ENCODE data around the gene BMAL1. TPM values are rescaled to one million over a fixed set of nuclear protein-coding genes. Genes with fewer than 3 reads are reported as not detected.
A peak's percentile ranks its signal among the peaks of the same experiment; 100 is the strongest.

Gene BMAL1
- total RNA-seq, 2 donors from 2014 or later, result 61.4 to 82.1 TPM

GRCh38 chr11:13358596-13359270, 81.1 kb downstream of the BMAL1 start:
- Mint-ChIP-seq H3K4me3 (no peak overlapping the region), H3K4me1 (ENCODE audit: low read depth in 2 of 2) (peaks cover 0 to 5% of the 10 kb centered on the region in 2 donors), H3K27me3 (no peaks in the 10 kb centered on the region), H3K36me3 (no peaks in the 10 kb centered on the region), H3K27ac (no peak overlapping the region), H3K9me3 (no peaks in the 10 kb centered on the region)
- ATAC-seq (no peak), DNase-seq (ENCODE audit: low spot score) (no peak)

- Mint-ChIP-seq H3K9me3 (no peaks in the 10 kb centered on the region), H3K4me1 (ENCODE audit: low read depth in 2 of 2) (peaks cover 0 to 3% of the 10 kb centered on the region in 2 donors), H3K27ac (no peak overlapping the region), H3K27me3 (no peaks in the 10 kb centered on the region), H3K36me3 (peaks cover under 1% of the 10 kb centered on the region), H3K4me3 (no peak overlapping the region)
- DNase-seq (ENCODE audit: low spot score) (no peak), ATAC-seq (no peak)
These were observed 85.1 kb downstream of the BMAL1 start for GRCh38 chr11:13362596-13363109.

- DNase-seq (ENCODE audit: low spot score), result no peak
- peaks cover 7% of the 10 kb centered on the region for H3K36me3 Mint-ChIP-seq
- H3K4me3 Mint-ChIP-seq, result no peak overlapping the region
- H3K27me3 Mint-ChIP-seq, result no peaks in the 10 kb centered on the region
- peak overlapping the region in 1 of 2 donors; percentile 47 for H3K27ac Mint-ChIP-seq
- peaks cover 0 to 5% of the 10 kb centered on the region in 2 donors for H3K4me1 Mint-ChIP-seq (ENCODE audit: low read depth in 2 of 2)
- no peak for ATAC-seq
- no peaks in the 10 kb centered on the region for H3K9me3 Mint-ChIP-seq
These were observed 86.8 kb downstream of the BMAL1 start for GRCh38 chr11:13364388-13364787.

- H3K27ac Mint-ChIP-seq, result no peak overlapping the region
- H3K4me3 Mint-ChIP-seq, result no peak overlapping the region
- DNase-seq (ENCODE audit: low spot score) (no peak), ATAC-seq (no peak)
- H3K27me3 Mint-ChIP-seq, result no peaks in the 10 kb centered on the region
- peaks cover 0 to 5% of the 10 kb centered on the region in 2 donors for H3K4me1 Mint-ChIP-seq (ENCODE audit: low read depth in 2 of 2)
- H3K9me3 Mint-ChIP-seq, result no peaks in the 10 kb centered on the region
- peaks cover 7% of the 10 kb centered on the region for H3K36me3 Mint-ChIP-seq
These were observed 88.9 kb downstream of the BMAL1 start for GRCh38 chr11:13366266-13367026.

GRCh38 chr11:13367115-13367514, 89.5 kb downstream of the BMAL1 start:
- no peaks in the 10 kb centered on the region for H3K27me3 Mint-ChIP-seq
- peaks cover 7% of the 10 kb centered on the region for H3K36me3 Mint-ChIP-seq
- H3K27ac Mint-ChIP-seq, result no peak overlapping the region
- ATAC-seq (no peak), DNase-seq (ENCODE audit: low spot score) (no peak)
- no peaks in the 10 kb centered on the region for H3K9me3 Mint-ChIP-seq
- peaks cover 0 to 4% of the 10 kb centered on the region in 2 donors for H3K4me1 Mint-ChIP-seq (ENCODE audit: low read depth in 2 of 2)
- H3K4me3 Mint-ChIP-seq, result no peak overlapping the region

GRCh38 chr11:13368041-13368446, 90.5 kb downstream of the BMAL1 start:
- Mint-ChIP-seq H3K27ac (no peak overlapping the region), H3K36me3 (peaks cover 7% of the 10 kb centered on the region), H3K4me1 (ENCODE audit: low read depth in 2 of 2) (peaks cover 0 to 2% of the 10 kb centered on the region in 2 donors), H3K4me3 (no peak overlapping the region), H3K27me3 (no peaks in the 10 kb centered on the region), H3K9me3 (no peaks in the 10 kb centered on the region)
- ATAC-seq (no peak), DNase-seq (ENCODE audit: low spot score) (no peak)

- Mint-ChIP-seq H3K27me3 (no peaks in the 10 kb centered on the region), H3K27ac (no peak overlapping the region), H3K36me3 (peaks cover 21% of the 10 kb centered on the region), H3K4me3 (no peak overlapping the region), H3K4me1 (ENCODE audit: low read depth in 2 of 2) (peaks cover 0 to 16% of the 10 kb centered on the region in 2 donors), H3K9me3 (no peaks in the 10 kb centered on the region)
- DNase-seq (ENCODE audit: low spot score) (no peak), ATAC-seq (no peak)
These were observed 95.6 kb downstream of the BMAL1 start for GRCh38 chr11:13373216-13373615.

GRCh38 chr11:13375798-13376197, 98.2 kb downstream of the BMAL1 start:
- no peaks in the 10 kb centered on the region for H3K9me3 Mint-ChIP-seq
- DNase-seq (ENCODE audit: low spot score), result no peak
- no peak overlapping the region for H3K27ac Mint-ChIP-seq
- H3K27me3 Mint-ChIP-seq, result no peaks in the 10 kb centered on the region
- no peak for ATAC-seq
- peaks cover 20% of the 10 kb centered on the region for H3K36me3 Mint-ChIP-seq
- H3K4me3 Mint-ChIP-seq, result no peak overlapping the region
- H3K4me1 Mint-ChIP-seq (ENCODE audit: low read depth in 2 of 2), result peaks cover 0 to 16% of the 10 kb centered on the region in 2 donors

- Mint-ChIP-seq H3K9me3 (no peaks in the 10 kb centered on the region), H3K4me3 (no peak overlapping the region), H3K4me1 (ENCODE audit: low read depth in 2 of 2) (peaks cover 0 to 16% of the 10 kb centered on the region in 2 donors), H3K27me3 (no peaks in the 10 kb centered on the region), H3K36me3 (peaks cover 25% of the 10 kb centered on the region), H3K27ac (no peak overlapping the region)
- DNase-seq (ENCODE audit: low spot score) (no peak), ATAC-seq (peak in 1 of 2 donors; percentile 30)
These were observed 98.8 kb downstream of the BMAL1 start for GRCh38 chr11:13376402-13376801.

GRCh38 chr11:13376838-13377237, 99.2 kb downstream of the BMAL1 start:
- peaks cover 0 to 16% of the 10 kb centered on the region in 2 donors for H3K4me1 Mint-ChIP-seq (ENCODE audit: low read depth in 2 of 2)
- H3K4me3 Mint-ChIP-seq, result no peak overlapping the region
- H3K36me3 Mint-ChIP-seq, result peaks cover 30% of the 10 kb centered on the region
- no peaks in the 10 kb centered on the region for H3K9me3 Mint-ChIP-seq
- ATAC-seq (no peak), DNase-seq (ENCODE audit: low spot score) (no peak)
- peak overlapping the region; percentile 7 to 19 for H3K27ac Mint-ChIP-seq
- H3K27me3 Mint-ChIP-seq, result no peaks in the 10 kb centered on the region

- no peak for ATAC-seq
- H3K27me3 Mint-ChIP-seq, result no peaks in the 10 kb centered on the region
- peaks cover 37% of the 10 kb centered on the region for H3K36me3 Mint-ChIP-seq
- H3K27ac Mint-ChIP-seq, result no peak overlapping the region
- H3K9me3 Mint-ChIP-seq, result no peaks in the 10 kb centered on the region
- H3K4me3 Mint-ChIP-seq, result no peak overlapping the region
- no peak for DNase-seq (ENCODE audit: low spot score)
- peaks cover 0 to 16% of the 10 kb centered on the region in 2 donors for H3K4me1 Mint-ChIP-seq (ENCODE audit: low read depth in 2 of 2)
These were observed 100.7 kb downstream of the BMAL1 start for GRCh38 chr11:13378316-13378715.

GRCh38 chr11:13380731-13381130, 103.1 kb downstream of the BMAL1 start:
- H3K36me3 Mint-ChIP-seq, result peaks cover 26% of the 10 kb centered on the region
- H3K4me3 Mint-ChIP-seq, result no peak overlapping the region

GRCh38 chr11:13382751-13383150, 105.2 kb downstream of the BMAL1 start:
- peaks cover 19% of the 10 kb centered on the region for H3K36me3 Mint-ChIP-seq
- DNase-seq (ENCODE audit: low spot score), result no peak
- H3K9me3 Mint-ChIP-seq, result no peaks in the 10 kb centered on the region
- ATAC-seq, result no peak
- peaks cover 0 to 2% of the 10 kb centered on the region in 2 donors for H3K4me1 Mint-ChIP-seq (ENCODE audit: low read depth in 2 of 2)
- H3K27ac Mint-ChIP-seq, result no peak overlapping the region
- no peak overlapping the region for H3K4me3 Mint-ChIP-seq
- no peaks in the 10 kb centered on the region for H3K27me3 Mint-ChIP-seq

More at GRCh38 chr11:13380731-13381130, 103.1 kb downstream of the BMAL1 start:
- ATAC-seq (no peak), DNase-seq (ENCODE audit: low spot score) (no peak)
- peaks cover 0 to 9% of the 10 kb centered on the region in 2 donors for H3K4me1 Mint-ChIP-seq (ENCODE audit: low read depth in 2 of 2)
- no peaks in the 10 kb centered on the region for H3K27me3 Mint-ChIP-seq
- H3K9me3 Mint-ChIP-seq, result no peaks in the 10 kb centered on the region
- peak overlapping the region in 1 of 2 donors; percentile 74 for H3K27ac Mint-ChIP-seq
